WTC11 (cell line): ENCODE results near the gene PMP22. TPM values are rescaled to one million over a fixed set of nuclear protein-coding genes. Genes with fewer than 3 reads are reported as not detected.

ENCODE experiments used
- ATAC-seq: fragments of 200-7000 bp; cut with Tn5 transposase; 2 replicates; pipeline ENCODE4 v1.10.0; 2021; ENCODE audit warnings: mild to moderate bottlenecking, moderate library complexity
- CTCF ChIA-PET: fragments of 300-600 bp; sonication (Branson Sonifier 250); formaldehyde crosslinking; loops from one replicate; lab custom pipeline; 2021; ENCODE audit warnings: antibody characterized with exemption; lab: Charles Lee
- POLR2A ChIA-PET: fragments of 350-600 bp; sonication (Branson Sonifier 250); formaldehyde crosslinking; loops from one replicate; lab custom pipeline; 2021; ENCODE audit warnings: antibody characterized with exemption; lab: Charles Lee
- DNase-seq: peaks from one replicate; pipeline ENCODE4 v3.0.0; 2021; ENCODE audit warnings: low spot score
- H3K27ac Mint-ChIP-seq: 2 replicates; pipeline ENCODE4 v1.8.0; 2021; ENCODE audit warnings: mixed read lengths
- H3K27me3 Mint-ChIP-seq: 2 replicates; pipeline ENCODE4 v1.8.0; 2021; ENCODE audit warnings: low read depth, mild to moderate bottlenecking, moderate library complexity, mixed read lengths
- H3K36me3 Mint-ChIP-seq: 2 replicates; pipeline ENCODE4 v1.8.0; 2021; ENCODE audit warnings: mixed read lengths
- H3K4me1 Mint-ChIP-seq: 2 replicates; pipeline ENCODE4 v1.8.0; 2022; ENCODE audit warnings: mixed read lengths
- H3K4me3 Mint-ChIP-seq: 2 replicates; pipeline ENCODE4 v1.8.0; 2021; ENCODE audit warnings: mild to moderate bottlenecking, moderate library complexity, mixed read lengths
- H3K9me3 Mint-ChIP-seq: 2 replicates; pipeline ENCODE4 v1.8.0; 2021; ENCODE audit warnings: mixed read lengths
- AR ChIP-seq: fragments of 250-450 bp; sonication (Bioruptor Pico); IDR thresholded peaks from 2 replicates; pipeline ENCODE4 v1.9.0; 2021; ENCODE audit warnings: mild to moderate bottlenecking
- ATF1 ChIP-seq: sonication (generic); formaldehyde crosslinking; IDR thresholded peaks from 2 replicates; pipeline ENCODE4 v1.8.1; 2023; ENCODE audit warnings: mild to moderate bottlenecking, moderate library complexity, missing genetic modification reagents
- E2F1 ChIP-seq: sonication (generic); formaldehyde crosslinking; IDR thresholded peaks from 2 replicates; pipeline ENCODE4 v1.8.0; 2022; ENCODE audit warnings: mild to moderate bottlenecking, missing genetic modification reagents
- E2F5 ChIP-seq: sonication (generic); formaldehyde crosslinking; IDR thresholded peaks from 2 replicates; pipeline ENCODE4 v1.8.1; 2022; ENCODE audit warnings: mild to moderate bottlenecking, moderate library complexity, missing genetic modification reagents
- ESRRA ChIP-seq: sonication (generic); formaldehyde crosslinking; IDR thresholded peaks from 2 replicates; pipeline ENCODE4 v1.8.1; 2022; ENCODE audit warnings: mild to moderate bottlenecking, missing genetic modification reagents, borderline replicate concordance
- FOXP4 ChIP-seq: sonication (generic); formaldehyde crosslinking; IDR thresholded peaks from 2 replicates; pipeline ENCODE4 v1.8.0; 2022; ENCODE audit warnings: mild to moderate bottlenecking, missing genetic modification reagents
- GRHL2 ChIP-seq: fragments of 250-450 bp; sonication (Bioruptor Pico); IDR thresholded peaks from 2 replicates; pipeline ENCODE4 v1.8.0; 2022; ENCODE audit warnings: mild to moderate bottlenecking, moderate library complexity; ENCODE audit not compliant: insufficient replicate concordance, severe bottlenecking
- IRF1 ChIP-seq: sonication (generic); formaldehyde crosslinking; IDR thresholded peaks from 2 replicates; pipeline ENCODE4 v1.8.0; 2023; ENCODE audit warnings: missing genetic modification reagents
- JAZF1 ChIP-seq: fragments of 250-450 bp; sonication (Bioruptor Pico); IDR thresholded peaks from 2 replicates; pipeline ENCODE4 v1.9.0; 2021; ENCODE audit warnings: moderate library complexity, mild to moderate bottlenecking, inconsistent platforms
- KAT7 ChIP-seq: sonication (generic); formaldehyde crosslinking; IDR thresholded peaks from 2 replicates; pipeline ENCODE4 v1.8.1; 2023; ENCODE audit warnings: missing genetic modification reagents, mild to moderate bottlenecking, borderline replicate concordance
- NR3C1 ChIP-seq: sonication (generic); formaldehyde crosslinking; conservative IDR thresholded peaks from 2 replicates; pipeline ENCODE4 v1.8.1; 2023; ENCODE audit warnings: low read depth, mild to moderate bottlenecking, missing genetic modification reagents
- PRDM15 ChIP-seq: sonication (generic); formaldehyde crosslinking; IDR thresholded peaks from 2 replicates; pipeline ENCODE4 v1.8.0; 2022; ENCODE audit warnings: missing genetic modification reagents
- PREB ChIP-seq: sonication (generic); formaldehyde crosslinking; IDR thresholded peaks from 2 replicates; pipeline ENCODE4 v1.8.1; 2022; ENCODE audit warnings: mild to moderate bottlenecking, missing genetic modification reagents, moderate library complexity, borderline replicate concordance
- SOX15 ChIP-seq: fragments of 250-450 bp; sonication (Bioruptor Pico); IDR thresholded peaks from 2 replicates; pipeline ENCODE4 v1.9.0; 2021; ENCODE audit warnings: mild to moderate bottlenecking
- TP53 ChIP-seq: sonication (generic); formaldehyde crosslinking; IDR thresholded peaks from 2 replicates; pipeline ENCODE4 v1.8.1; 2023; ENCODE audit warnings: mild to moderate bottlenecking, missing genetic modification reagents
- ZNF263 ChIP-seq: sonication (generic); formaldehyde crosslinking; IDR thresholded peaks from 2 replicates; pipeline ENCODE4 v1.8.1; 2022; ENCODE audit warnings: low read depth, mild to moderate bottlenecking, moderate library complexity, missing genetic modification reagents
- ZNF416 ChIP-seq: fragments of 250-450 bp; sonication (Bioruptor Pico); IDR thresholded peaks from 2 replicates; pipeline ENCODE4 v1.9.0; 2021; ENCODE audit warnings: mild to moderate bottlenecking, inconsistent platforms
- ZNF512 ChIP-seq: sonication (generic); formaldehyde crosslinking; IDR thresholded peaks from 2 replicates; pipeline ENCODE4 v1.8.1; 2022; ENCODE audit warnings: missing genetic modification reagents, borderline replicate concordance
- total RNA-seq: library from RNA; stranded (reverse); gene quantifications from 3 replicates; pipeline ENCODE4 v1.2.3, GENCODE V29; 2021

The PMP22 gene
- total RNA-seq, 1 experiment from 2014 or later = 3.0 TPM

GRCh38 chr17:15289285-15290183 is 24.4 kb upstream of the PMP22 start (continued):
- TF ChIP-seq AR (no peak), E2F1 (CRISPR knock-in tag) (no peak), PREB (CRISPR knock-in tag) (no peak), NR3C1 (CRISPR knock-in tag) (no peak), PRDM15 (CRISPR knock-in tag) (no peak), ZNF512 (CRISPR knock-in tag) (no peak), ZNF263 (CRISPR knock-in tag) (no peak), SOX15 (CRISPR knock-in tag) (no peak), E2F5 (no peak), ZNF416 (CRISPR knock-in tag) (no peak), ESRRA (no peak), IRF1 (CRISPR knock-in tag) (no peak)

- Mint-ChIP-seq H3K27ac (no peak overlapping the region), H3K27me3 (no peaks in the 10 kb centered on the region), H3K4me3 (no peak overlapping the region), H3K9me3 (peaks cover 21% of the 10 kb centered on the region), H3K36me3 (no peaks in the 10 kb centered on the region), H3K4me1 (peaks cover 10% of the 10 kb centered on the region)
- ChIA-PET POLR2A (no interaction called here), CTCF (no interaction called here)
- DNase-seq (no peak), ATAC-seq (no peak)
- TF ChIP-seq ATF1 (CRISPR knock-in tag) (no peak), TP53 (CRISPR knock-in tag) (no peak), JAZF1 (no peak), GRHL2 (no peak), KAT7 (CRISPR knock-in tag) (no peak), FOXP4 (no peak)
Observed at GRCh38 chr17:15288859-15289258, 23.7 kb upstream of the PMP22 start.
